NCI-H128 (cell line): ENCODE data around the gene PTP4A1.
"Not testable (repeated sequence)": the region's sequence is repeated elsewhere in the genome, so short reads cannot be mapped to it uniquely, and the experiment has no call there.

Source experiments
- DNase-seq: peaks from one replicate; lab custom pipeline; 2025; ENCODE audit not compliant: unreplicated experiment; lab: John Stamatoyannopoulos, UW

Gene PTP4A1

DNA sequence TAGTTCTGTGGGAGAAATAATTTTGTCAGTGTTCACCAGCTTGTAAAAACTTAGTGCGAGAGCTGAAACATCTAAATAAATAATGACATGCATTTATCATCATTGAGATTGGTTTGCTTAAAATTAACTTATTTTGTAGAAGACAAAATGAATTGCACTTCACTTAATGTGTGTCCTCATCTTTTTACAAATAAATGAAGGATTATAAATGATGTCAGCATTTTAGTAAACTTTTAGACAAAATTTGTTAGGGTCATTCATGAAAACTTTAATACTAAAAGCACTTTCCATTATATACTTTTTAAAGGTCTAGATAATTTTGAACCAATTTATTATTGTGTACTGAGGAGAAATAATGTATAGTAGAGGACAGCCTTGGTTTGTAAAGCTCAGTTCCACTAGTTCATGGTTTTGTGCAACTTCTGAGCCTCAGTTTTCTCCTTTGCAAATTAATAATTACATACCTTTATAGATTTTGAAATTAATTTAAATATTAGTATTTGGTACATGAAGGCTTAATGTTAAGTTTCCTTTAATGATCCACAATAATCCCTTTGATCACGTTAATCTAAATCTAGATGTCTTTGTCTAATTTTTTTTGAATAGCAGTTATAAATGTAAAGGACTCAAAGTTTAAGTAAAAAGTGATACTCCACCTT lies 9.2 kb downstream of the PTP4A1 start:
- no peak for DNase-seq

GRCh38 chr6:63582579-63583231 lies 10.4 kb downstream of the PTP4A1 start:
- no peak for DNase-seq

- DNase-seq: no peak
Measured at GRCh38 chr6:63584125-63584514, 11.8 kb downstream of the PTP4A1 start.

DNA sequence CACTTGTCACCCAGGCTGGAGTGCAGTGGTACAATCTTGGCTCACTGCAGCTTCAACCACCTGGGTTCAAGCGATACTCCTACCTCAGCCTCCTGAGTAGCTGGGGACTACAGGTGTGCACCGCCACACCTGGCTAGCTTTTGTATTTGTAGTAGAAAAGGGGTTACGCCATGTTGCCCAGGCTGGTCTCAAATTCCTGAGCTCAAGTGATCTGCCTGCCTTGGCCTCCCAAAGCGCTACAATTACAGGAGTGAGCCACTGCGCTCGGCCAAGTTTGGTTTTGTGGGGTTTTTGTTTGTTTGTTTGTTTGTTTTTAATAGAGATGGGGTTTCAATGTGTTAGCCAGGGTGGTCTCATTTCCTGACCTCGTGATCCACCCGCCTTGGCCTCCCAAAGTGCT lies 12.3 kb downstream of the PTP4A1 start:
- DNase-seq: no peak

GRCh38 chr6:63585652-63586051 lies 13.4 kb downstream of the PTP4A1 start:
- not testable (repeated sequence) for DNase-seq

DNA sequence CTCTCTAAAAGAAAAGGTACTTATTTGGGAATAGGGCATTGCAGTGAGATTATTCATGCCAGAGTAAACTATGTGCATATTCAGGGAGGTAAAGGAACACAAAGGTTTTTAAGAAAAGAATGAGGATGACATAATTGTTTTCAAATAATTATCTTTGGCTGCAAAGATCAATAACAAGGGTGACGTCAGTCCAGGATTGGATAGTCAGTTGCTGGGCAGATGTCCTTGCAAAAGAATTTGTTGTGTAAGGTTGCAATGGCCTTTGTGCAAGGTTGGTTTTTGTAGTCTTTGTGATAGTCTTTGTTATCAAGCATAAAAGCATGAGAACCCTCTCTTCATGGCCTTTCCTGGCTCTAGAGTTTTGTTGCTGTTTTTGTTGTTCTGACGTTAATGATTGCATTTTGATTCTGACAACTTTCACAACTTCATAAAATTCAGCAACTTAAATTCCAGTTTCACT lies 17.7 kb downstream of the PTP4A1 start:
- DNase-seq: no peak

GRCh38 chr6:63592886-63593285 lies 20.6 kb downstream of the PTP4A1 start:
- no peak for DNase-seq

GRCh38 chr6:63597141-63598048 lies 25.1 kb downstream of the PTP4A1 start:
- DNase-seq: no peak

GRCh38 chr6:63598049-63599036 lies 26.1 kb downstream of the PTP4A1 start:
- DNase-seq: peak; percentile 41

DNA sequence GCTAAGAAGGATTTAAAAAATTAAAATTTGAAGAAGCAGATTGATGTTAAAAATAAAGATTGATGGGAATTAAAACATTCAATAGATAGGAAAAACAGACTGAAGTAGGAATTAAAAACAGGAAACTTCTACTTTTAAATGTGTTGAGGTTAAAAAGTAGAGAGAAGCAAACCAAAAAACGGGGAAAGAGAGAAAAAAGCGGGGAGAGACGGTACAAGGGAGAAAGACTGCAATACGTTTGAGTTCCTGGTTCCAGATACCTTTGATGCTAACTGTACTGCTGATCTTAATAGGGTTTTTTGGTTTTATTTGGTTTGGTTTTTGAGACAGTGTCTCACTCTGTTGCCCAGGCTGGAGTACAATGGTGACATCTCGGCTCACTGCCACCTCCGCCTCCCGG lies 27.0 kb downstream of the PTP4A1 start:
- DNase-seq: no peak

DNA sequence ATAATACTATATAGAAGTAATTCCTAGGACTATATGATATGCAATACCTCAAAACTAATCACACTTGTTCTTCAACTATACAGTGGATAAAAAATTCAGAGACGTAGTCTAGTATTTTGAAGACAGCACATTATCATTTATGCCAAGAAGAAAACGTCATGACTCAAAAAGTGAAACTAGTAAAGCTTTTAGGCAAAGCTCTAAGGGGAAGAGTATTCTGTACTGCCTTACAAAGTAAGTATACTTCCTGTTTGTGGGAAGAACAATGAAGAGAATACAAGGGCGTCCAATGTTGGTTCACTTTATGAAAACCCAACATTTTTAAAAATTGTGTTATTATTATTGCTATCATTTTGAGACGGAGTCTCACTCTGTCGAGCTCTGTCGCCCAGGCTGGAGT lies 27.9 kb downstream of the PTP4A1 start:
- no peak for DNase-seq

DNA sequence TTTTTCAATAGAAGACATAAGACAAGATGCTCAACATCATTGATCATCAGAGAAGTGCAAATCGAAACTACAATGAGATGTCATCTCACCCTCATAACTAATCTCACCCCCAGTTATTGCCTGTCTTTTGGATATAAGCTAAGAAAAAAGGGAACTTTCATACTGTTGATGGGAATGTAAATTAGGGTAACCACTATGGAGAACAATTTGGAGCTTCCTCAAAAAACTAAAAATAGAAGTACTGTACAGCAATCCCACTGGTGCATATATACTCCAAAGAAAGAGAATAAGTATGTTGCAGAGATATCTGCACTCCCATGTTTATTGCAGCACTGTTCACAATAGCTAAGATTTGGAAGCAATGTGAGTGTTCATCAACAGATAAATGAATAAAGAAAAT lies 37.0 kb downstream of the PTP4A1 start:
- DNase-seq: no peak

DNA sequence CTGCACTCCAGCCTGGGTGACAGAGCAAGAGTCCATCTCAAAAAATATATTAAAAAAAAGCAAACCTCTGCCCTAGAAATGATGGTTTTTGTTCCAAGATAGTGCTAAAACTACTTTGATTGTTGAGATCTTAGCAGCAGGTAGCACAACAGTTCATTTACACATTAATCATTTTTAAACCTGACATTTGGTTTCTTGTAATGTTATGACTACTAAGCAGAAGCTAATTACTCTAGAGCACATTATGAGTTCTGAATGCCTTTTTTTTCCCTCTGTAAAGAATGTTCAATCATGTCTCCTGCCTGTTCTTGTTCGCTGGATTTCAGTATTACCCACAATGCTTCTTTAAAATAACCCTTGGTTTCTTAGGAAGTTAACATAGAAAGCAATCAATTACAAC lies 38.7 kb downstream of the PTP4A1 start:
- DNase-seq: no peak

DNA sequence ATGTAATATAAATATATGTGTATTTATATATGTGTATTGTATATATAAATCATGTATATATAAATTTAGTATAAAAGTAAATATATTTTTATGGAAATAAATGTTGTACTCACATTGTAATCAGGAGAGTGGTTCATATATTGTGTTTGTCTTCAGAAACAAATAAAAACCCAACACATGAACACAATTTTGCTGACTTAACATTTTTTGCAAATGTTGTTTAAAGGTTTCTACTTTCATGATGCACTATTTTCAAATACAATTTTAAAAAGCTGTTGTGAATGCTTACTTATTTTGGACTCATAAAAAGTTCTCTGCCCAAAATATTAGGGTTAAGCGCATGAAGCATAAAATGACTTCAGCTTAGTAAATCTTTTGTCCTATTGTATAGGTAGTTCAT lies 39.3 kb downstream of the PTP4A1 start:
- no peak for DNase-seq

GRCh38 chr6:63615590-63615989 lies 43.3 kb downstream of the PTP4A1 start:
- DNase-seq: no peak
